HepG2 (cell line): ENCODE results near the gene POLE4. TPM values are rescaled to one million over a fixed set of nuclear protein-coding genes. Genes with fewer than 3 reads are reported as not detected.
A peak's percentile ranks its signal among the peaks of the same experiment; 100 is the strongest.

ENCODE experiments used
- ARNTL ChIP-seq: sonication (generic); formaldehyde crosslinking; IDR thresholded peaks from 2 replicates; pipeline ENCODE4 v1.4.0; 2020; ENCODE audit warnings: mild to moderate bottlenecking, missing genetic modification reagents
- FIP1L1 ChIP-seq: fragments of 200-400 bp; formaldehyde crosslinking; IDR thresholded peaks from 2 replicates; pipeline ENCODE4 v1.6.1; 2018; ENCODE audit warnings: low read depth, mild to moderate bottlenecking, low read length, moderate library complexity, borderline replicate concordance; ENCODE audit not compliant: insufficient read depth
- HOXA3 ChIP-seq: sonication (generic); formaldehyde crosslinking; IDR thresholded peaks from 2 replicates; pipeline ENCODE4 v1.5.0; 2020; ENCODE audit warnings: missing genetic modification reagents
- KLF12 ChIP-seq: sonication (generic); formaldehyde crosslinking; IDR thresholded peaks from 2 replicates; pipeline ENCODE4 v1.4.0; 2020; ENCODE audit warnings: missing genetic modification reagents, borderline replicate concordance
- MEIS1 ChIP-seq: sonication (generic); formaldehyde crosslinking; IDR thresholded peaks from 2 replicates; pipeline ENCODE4 v1.9.0; 2021; ENCODE audit warnings: mild to moderate bottlenecking, missing genetic modification reagents, moderate library complexity, borderline replicate concordance
- SALL1 ChIP-seq: sonication (generic); formaldehyde crosslinking; IDR thresholded peaks from 2 replicates; pipeline ENCODE4 v1.8.0; 2022; ENCODE audit warnings: mild to moderate bottlenecking, missing genetic modification reagents
- SIN3B ChIP-seq: fragments of 150-350 bp; IDR thresholded peaks from 2 replicates; pipeline ENCODE4 v1.6.1; 2014; ENCODE audit warnings: low read length
- SPEN ChIP-seq: sonication (generic); formaldehyde crosslinking; IDR thresholded peaks from 2 replicates; pipeline ENCODE4 v1.5.1; 2020; ENCODE audit warnings: low read depth, mild to moderate bottlenecking, missing genetic modification reagents
- TCF12 ChIP-seq, 2 experiments: fragments of 450-650 bp in 1 of 2; sonication (generic) in 1 of 2; formaldehyde crosslinking in 1 of 2; IDR thresholded peaks; 2 replicates each; pipeline versions ENCODE4 v1.6.1 to v1.8.0; 2017 to 2022; ENCODE audit warnings: antibody characterized with exemption in 1 of 2, mild to moderate bottlenecking in 1 of 2, missing genetic modification reagents in 1 of 2, moderate library complexity in 1 of 2
- ZNF619 ChIP-seq: sonication (generic); formaldehyde crosslinking; IDR thresholded peaks from 2 replicates; pipeline ENCODE4 v1.4.0; 2020; ENCODE audit warnings: mild to moderate bottlenecking, missing genetic modification reagents
- ZSCAN21 ChIP-seq: sonication (generic); formaldehyde crosslinking; IDR thresholded peaks from 2 replicates; pipeline ENCODE4 v1.8.0; 2022; ENCODE audit warnings: mild to moderate bottlenecking, missing genetic modification reagents, moderate library complexity, borderline replicate concordance
- ZSCAN9 ChIP-seq: IDR thresholded peaks from 2 replicates; pipeline ENCODE4 v1.6.1; 2016; ENCODE audit warnings: borderline replicate concordance
- polyA plus RNA-seq, 8 experiments: library from polyadenylated mRNA; depleted of rRNA in 3 of 8; stranded (reverse) in 7 of 8; unstranded in 1 of 8; fragments of >200 nt; fragmentation: Illumina TruSeq in 4 of 8; extraction: Trizol in 4 of 8; gene quantifications; 2 replicates each; pipeline versions ENCODE4 v1.2.1 to v1.2.3, GENCODE V29; 2011 to 2016; ENCODE audit warnings: low read depth in 4 of 8, missing spikeins in 1 of 8, mixed read lengths in 1 of 8; ENCODE audit not compliant: insufficient read depth in 1 of 8
- total RNA-seq, 5 experiments: library from RNA; depleted of rRNA; stranded (reverse); fragments of >200 nt; fragmentation: Illumina TruSeq; extraction: Trizol; gene quantifications; 2 replicates each; pipeline ENCODE4 v1.2.3, GENCODE V29; 2016; ENCODE audit warnings: low read depth in 1 of 5
- TF ChIP-seq, protein P1 (sequence below): sonication (generic); formaldehyde crosslinking; IDR thresholded peaks from 2 replicates; pipeline ENCODE4 v1.4.0; 2020; ENCODE audit warnings: missing genetic modification reagents; ENCODE audit errors: not compliant biosample characterization
- TF ChIP-seq, protein P2 (sequence below): sonication (generic); formaldehyde crosslinking; IDR thresholded peaks from 2 replicates; pipeline ENCODE4 v1.4.0; 2020; ENCODE audit warnings: low read depth, missing genetic modification reagents
- TF ChIP-seq, protein P3 (sequence below): sonication (generic); formaldehyde crosslinking; IDR thresholded peaks from 2 replicates; pipeline ENCODE4 v1.5.0; 2020; ENCODE audit warnings: missing genetic modification reagents
- TF ChIP-seq, protein P4 (sequence below): sonication (generic); formaldehyde crosslinking; IDR thresholded peaks from 2 replicates; pipeline ENCODE4 v1.5.0; 2020; ENCODE audit warnings: missing genetic modification reagents
- TF ChIP-seq, protein P5 (sequence below): sonication (generic); formaldehyde crosslinking; IDR thresholded peaks from 2 replicates; pipeline ENCODE4; 2020; ENCODE audit warnings: missing genetic modification reagents, mild to moderate bottlenecking, borderline replicate concordance

POLE4 gene
- total and polyA plus RNA-seq, 2 of the 13 experiments (the other 11 are each of a cell fraction or from before 2014, with no cell fraction given): 106 to 116 TPM

DNA sequence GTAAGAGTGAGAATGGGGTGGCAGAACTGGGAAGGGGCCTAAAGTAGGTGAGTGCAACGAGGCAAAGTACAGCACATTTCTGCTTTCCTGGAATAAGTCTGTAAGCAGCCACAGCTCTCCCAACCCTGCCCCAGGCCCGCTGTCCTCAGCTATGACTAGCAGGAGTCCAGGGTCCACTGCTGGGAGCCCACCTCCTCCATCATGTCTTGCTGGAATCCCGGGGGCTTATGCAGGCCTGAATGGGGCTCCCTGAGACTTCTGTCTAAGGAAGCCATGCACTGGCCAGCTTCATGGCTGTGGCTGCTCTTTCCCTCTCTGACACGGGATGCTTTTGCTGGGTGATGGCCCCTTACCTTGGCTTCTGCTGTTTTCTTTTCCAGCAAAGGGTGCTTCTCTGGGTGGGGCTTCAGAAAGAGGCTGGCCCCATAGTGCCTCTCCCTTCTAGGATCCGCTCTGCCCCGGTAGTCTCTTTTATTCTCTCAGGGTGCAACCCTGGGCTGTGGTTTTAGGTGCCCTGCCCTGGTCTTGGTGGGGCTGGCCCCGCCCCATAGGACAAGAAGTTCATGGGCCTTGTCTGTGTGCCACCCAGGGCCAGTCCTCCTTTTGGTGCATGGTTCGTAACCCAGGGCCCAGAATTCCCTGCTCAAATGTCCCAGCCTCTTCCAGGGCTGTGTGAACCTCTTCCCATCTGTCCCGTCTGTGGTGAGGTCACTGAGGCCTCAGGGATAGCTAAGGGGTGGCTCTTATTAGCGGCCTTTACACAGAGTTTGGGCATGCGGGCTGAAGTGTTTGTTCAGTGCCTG, 33.8 kb upstream of the POLE4 start (continued):
- 0 out of 2 replicates have a peak, but pooled peaks have one; percentile 68 for TF ChIP-seq MEIS1 (CRISPR knock-in tag)
- 0 out of 2 replicates have a peak, but pooled peaks have one; percentile 25 for TF ChIP-seq KLF12
- peak; percentile 46 for TF ChIP-seq SALL1
- no peak for TF ChIP-seq SPEN (CRISPR knock-in tag)
- TF ChIP-seq ZSCAN21 (CRISPR knock-in tag): peak; percentile 14; the same call in 1 of the 2 replicates
- 0 out of 2 replicates have a peak, but pooled peaks have one; percentile 34 for TF ChIP-seq ARNTL (CRISPR knock-in tag)
- TF ChIP-seq, protein P1, sequence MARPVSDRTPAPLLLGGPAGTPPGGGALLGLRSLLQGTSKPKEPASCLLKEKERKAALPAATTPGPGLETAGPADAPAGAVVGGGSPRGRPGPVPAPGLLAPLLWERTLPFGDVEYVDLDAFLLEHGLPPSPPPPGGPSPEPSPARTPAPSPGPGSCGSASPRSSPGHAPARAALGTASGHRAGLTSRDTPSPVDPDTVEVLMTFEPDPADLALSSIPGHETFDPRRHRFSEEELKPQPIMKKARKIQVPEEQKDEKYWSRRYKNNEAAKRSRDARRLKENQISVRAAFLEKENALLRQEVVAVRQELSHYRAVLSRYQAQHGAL (CRISPR knock-in tag): peak; percentile 60
- no peak for TF ChIP-seq SIN3B
- TF ChIP-seq FIP1L1: no peak
- TF ChIP-seq TCF12 (IDR thresholded peaks at IDR 0.05): no peak
- TF ChIP-seq TCF12 (CRISPR knock-in tag; IDR thresholded peaks at IDR 0.05): no peak
- TF ChIP-seq, protein P2, sequence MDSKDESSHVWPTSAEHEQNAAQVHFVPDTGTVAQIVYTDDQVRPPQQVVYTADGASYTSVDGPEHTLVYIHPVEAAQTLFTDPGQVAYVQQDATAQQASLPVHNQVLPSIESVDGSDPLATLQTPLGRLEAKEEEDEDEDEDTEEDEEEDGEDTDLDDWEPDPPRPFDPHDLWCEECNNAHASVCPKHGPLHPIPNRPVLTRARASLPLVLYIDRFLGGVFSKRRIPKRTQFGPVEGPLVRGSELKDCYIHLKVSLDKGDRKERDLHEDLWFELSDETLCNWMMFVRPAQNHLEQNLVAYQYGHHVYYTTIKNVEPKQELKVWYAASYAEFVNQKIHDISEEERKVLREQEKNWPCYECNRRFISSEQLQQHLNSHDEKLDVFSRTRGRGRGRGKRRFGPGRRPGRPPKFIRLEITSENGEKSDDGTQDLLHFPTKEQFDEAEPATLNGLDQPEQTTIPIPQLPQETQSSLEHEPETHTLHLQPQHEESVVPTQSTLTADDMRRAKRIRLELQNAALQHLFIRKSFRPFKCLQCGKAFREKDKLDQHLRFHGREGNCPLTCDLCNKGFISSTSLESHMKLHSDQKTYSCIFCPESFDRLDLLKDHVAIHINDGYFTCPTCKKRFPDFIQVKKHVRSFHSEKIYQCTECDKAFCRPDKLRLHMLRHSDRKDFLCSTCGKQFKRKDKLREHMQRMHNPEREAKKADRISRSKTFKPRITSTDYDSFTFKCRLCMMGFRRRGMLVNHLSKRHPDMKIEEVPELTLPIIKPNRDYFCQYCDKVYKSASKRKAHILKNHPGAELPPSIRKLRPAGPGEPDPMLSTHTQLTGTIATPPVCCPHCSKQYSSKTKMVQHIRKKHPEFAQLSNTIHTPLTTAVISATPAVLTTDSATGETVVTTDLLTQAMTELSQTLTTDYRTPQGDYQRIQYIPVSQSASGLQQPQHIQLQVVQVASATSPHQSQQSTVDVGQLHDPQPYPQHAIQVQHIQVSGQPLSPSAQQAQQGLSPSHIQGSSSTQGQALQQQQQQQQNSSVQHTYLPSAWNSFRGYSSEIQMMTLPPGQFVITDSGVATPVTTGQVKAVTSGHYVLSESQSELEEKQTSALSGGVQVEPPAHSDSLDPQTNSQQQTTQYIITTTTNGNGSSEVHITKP (CRISPR knock-in tag): no peak; the same call in 1 of the 2 replicates
- peak; percentile 91 for TF ChIP-seq ZNF619
- TF ChIP-seq, protein P3, sequence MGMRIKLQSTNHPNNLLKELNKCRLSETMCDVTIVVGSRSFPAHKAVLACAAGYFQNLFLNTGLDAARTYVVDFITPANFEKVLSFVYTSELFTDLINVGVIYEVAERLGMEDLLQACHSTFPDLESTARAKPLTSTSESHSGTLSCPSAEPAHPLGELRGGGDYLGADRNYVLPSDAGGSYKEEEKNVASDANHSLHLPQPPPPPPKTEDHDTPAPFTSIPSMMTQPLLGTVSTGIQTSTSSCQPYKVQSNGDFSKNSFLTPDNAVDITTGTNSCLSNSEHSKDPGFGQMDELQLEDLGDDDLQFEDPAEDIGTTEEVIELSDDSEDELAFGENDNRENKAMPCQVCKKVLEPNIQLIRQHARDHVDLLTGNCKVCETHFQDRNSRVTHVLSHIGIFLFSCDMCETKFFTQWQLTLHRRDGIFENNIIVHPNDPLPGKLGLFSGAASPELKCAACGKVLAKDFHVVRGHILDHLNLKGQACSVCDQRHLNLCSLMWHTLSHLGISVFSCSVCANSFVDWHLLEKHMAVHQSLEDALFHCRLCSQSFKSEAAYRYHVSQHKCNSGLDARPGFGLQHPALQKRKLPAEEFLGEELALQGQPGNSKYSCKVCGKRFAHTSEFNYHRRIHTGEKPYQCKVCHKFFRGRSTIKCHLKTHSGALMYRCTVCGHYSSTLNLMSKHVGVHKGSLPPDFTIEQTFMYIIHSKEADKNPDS: peak; percentile 71; the same call in 1 of the 2 replicates
- TF ChIP-seq, protein P4, sequence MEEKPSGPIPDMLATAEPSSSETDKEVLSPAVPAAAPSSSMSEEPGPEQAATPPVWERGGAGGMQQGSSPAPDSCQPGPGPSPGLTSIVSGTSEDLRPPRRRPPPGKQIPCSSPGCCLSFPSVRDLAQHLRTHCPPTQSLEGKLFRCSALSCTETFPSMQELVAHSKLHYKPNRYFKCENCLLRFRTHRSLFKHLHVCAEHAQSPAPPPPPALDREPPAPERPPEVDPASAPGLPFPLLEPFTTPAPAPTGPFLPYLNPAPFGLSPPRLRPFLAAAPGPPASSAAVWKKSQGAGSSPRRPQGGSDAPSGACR: 0 out of 2 replicates have a peak, but pooled peaks have one; percentile 44
- TF ChIP-seq ZSCAN9 (CRISPR knock-in tag): peak; percentile 25; the same call in 1 of the 2 replicates
- TF ChIP-seq, protein P5, sequence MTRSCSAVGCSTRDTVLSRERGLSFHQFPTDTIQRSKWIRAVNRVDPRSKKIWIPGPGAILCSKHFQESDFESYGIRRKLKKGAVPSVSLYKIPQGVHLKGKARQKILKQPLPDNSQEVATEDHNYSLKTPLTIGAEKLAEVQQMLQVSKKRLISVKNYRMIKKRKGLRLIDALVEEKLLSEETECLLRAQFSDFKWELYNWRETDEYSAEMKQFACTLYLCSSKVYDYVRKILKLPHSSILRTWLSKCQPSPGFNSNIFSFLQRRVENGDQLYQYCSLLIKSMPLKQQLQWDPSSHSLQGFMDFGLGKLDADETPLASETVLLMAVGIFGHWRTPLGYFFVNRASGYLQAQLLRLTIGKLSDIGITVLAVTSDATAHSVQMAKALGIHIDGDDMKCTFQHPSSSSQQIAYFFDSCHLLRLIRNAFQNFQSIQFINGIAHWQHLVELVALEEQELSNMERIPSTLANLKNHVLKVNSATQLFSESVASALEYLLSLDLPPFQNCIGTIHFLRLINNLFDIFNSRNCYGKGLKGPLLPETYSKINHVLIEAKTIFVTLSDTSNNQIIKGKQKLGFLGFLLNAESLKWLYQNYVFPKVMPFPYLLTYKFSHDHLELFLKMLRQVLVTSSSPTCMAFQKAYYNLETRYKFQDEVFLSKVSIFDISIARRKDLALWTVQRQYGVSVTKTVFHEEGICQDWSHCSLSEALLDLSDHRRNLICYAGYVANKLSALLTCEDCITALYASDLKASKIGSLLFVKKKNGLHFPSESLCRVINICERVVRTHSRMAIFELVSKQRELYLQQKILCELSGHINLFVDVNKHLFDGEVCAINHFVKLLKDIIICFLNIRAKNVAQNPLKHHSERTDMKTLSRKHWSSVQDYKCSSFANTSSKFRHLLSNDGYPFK (CRISPR knock-in tag): peak; percentile 93
- TF ChIP-seq HOXA3 (CRISPR knock-in tag): peak; percentile 18; the same call in 1 of the 2 replicates
